Measurements from ENCODE around the gene FHL2.
"Not testable (repeated sequence)": the region's sequence is repeated elsewhere in the genome, so short reads cannot be mapped to it uniquely, and the experiment has no call there.

- not testable (repeated sequence) for TF ChIP-seq ZNF274 (IDR thresholded peaks at IDR 0.05; ENCODE audit: low read depth, low read length); YY1 (IDR thresholded peaks at IDR 0.05; ENCODE audit: insufficient read depth, insufficient read length); SUZ12 (IDR thresholded peaks at IDR 0.05; ENCODE audit: extremely low read depth, insufficient read depth, insufficient read length)
Measured at GRCh38 chr2:105327271-105327670, 71.6 kb downstream of the FHL2 start.

Data from NT2/D1 (cell line).